ENCODE data around the gene BGN. TPM values are rescaled to one million over a fixed set of nuclear protein-coding genes. Genes with fewer than 3 reads are reported as not detected.

Gene BGN
- total RNA-seq, 1 donor from 2014 or later, result 0.69 TPM

- no peak overlapping the region for H3K4me3 ChIP-seq (ENCODE audit: low read depth, low read length)
- TF ChIP-seq, protein P1, sequence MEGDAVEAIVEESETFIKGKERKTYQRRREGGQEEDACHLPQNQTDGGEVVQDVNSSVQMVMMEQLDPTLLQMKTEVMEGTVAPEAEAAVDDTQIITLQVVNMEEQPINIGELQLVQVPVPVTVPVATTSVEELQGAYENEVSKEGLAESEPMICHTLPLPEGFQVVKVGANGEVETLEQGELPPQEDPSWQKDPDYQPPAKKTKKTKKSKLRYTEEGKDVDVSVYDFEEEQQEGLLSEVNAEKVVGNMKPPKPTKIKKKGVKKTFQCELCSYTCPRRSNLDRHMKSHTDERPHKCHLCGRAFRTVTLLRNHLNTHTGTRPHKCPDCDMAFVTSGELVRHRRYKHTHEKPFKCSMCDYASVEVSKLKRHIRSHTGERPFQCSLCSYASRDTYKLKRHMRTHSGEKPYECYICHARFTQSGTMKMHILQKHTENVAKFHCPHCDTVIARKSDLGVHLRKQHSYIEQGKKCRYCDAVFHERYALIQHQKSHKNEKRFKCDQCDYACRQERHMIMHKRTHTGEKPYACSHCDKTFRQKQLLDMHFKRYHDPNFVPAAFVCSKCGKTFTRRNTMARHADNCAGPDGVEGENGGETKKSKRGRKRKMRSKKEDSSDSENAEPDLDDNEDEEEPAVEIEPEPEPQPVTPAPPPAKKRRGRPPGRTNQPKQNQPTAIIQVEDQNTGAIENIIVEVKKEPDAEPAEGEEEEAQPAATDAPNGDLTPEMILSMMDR (conservative IDR thresholded peaks at IDR 0.05; ENCODE audit: low read depth, low read length), result no peak
- no peak for DNase-seq (ENCODE audit: low read depth)
Measured at GRCh38 chrX:153557618-153558355, 63.0 kb downstream of the BGN start.

Other genes with a start within 250 kb of the BGN start
- not detected in 2 replicates for gene PNMA6F, start 173.2 kb upstream of the BGN start, total RNA-seq
- 4.8 and 5.3 TPM in 2 replicates for gene ZNF275, start 160.8 kb upstream of the BGN start, total RNA-seq
- gene PNMA6E, start 93.6 kb upstream of the BGN start, total RNA-seq, result not detected in 2 replicates
- gene ZFP92, start 83.5 kb upstream of the BGN start, total RNA-seq, result 0.06 and 0.14 TPM in 2 replicates
- gene TREX2, start 48.9 kb upstream of the BGN start, total RNA-seq, result not detected in 2 replicates
- 24.3 and 57.0 TPM in 2 replicates for gene HAUS7, start 24.4 kb upstream of the BGN start, total RNA-seq
- gene ATP2B3, start 22.7 kb downstream of the BGN start, total RNA-seq, result not detected in 2 replicates
- 31.4 and 48.3 TPM in 2 replicates for gene CCNQ, start 104.2 kb downstream of the BGN start, total RNA-seq
- gene DUSP9, start 152.2 kb downstream of the BGN start, total RNA-seq, result 3.1 and 5.9 TPM in 2 replicates
- 0.86 TPM in 1 of 2 replicates, not detected in the other for gene PNCK, start 178.8 kb downstream of the BGN start, total RNA-seq
- 20.0 and 30.5 TPM in 2 replicates for gene SLC6A8, start 192.9 kb downstream of the BGN start, total RNA-seq
- 155 and 163 TPM in 2 replicates for gene BCAP31, start 229.4 kb downstream of the BGN start, total RNA-seq
- 8.2 and 12.6 TPM in 2 replicates for gene ABCD1, start 229.9 kb downstream of the BGN start, total RNA-seq

Data from epithelial cell of proximal tubule (primary cell).